22Rv1 (cell line): ENCODE measurements around the gene GAGE12H.
"Not testable (repeated sequence)": the region's sequence is repeated elsewhere in the genome, so short reads cannot be mapped to it uniquely, and the experiment has no call there.

Source experiments
- ZFX ChIP-seq: fragments of 450-650 bp; IDR thresholded peaks from 2 replicates; pipeline ENCODE4 v1.6.1; 2017; ENCODE audit warnings: antibody characterized with exemption, borderline replicate concordance
- TF ChIP-seq, protein P1 (sequence below): fragments of 450-650 bp; IDR thresholded peaks from 2 replicates; pipeline ENCODE4 v1.5.1; 2017; ENCODE audit warnings: mild to moderate bottlenecking

DNA sequence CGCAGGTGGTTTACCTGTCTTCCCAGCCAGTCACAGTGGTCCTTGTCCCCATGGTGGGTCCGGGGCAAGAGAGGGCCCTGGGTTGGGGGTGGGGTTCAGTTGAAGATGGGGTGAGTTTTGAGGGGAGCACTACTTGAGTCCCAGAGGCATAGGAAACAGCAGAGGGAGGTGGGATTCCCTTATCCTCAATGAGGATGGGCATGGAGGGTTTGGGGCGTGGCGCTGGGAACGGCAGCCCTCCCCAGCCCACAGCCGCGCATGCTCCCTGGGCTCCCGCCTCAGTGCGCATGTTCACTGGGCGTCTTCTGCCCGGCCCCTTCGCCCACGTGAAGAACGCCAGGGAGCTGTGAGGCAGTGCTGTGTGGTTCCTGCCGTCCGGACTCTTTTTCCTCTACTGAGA is at the start of gene GAGE12H:
- TF ChIP-seq, protein P1, sequence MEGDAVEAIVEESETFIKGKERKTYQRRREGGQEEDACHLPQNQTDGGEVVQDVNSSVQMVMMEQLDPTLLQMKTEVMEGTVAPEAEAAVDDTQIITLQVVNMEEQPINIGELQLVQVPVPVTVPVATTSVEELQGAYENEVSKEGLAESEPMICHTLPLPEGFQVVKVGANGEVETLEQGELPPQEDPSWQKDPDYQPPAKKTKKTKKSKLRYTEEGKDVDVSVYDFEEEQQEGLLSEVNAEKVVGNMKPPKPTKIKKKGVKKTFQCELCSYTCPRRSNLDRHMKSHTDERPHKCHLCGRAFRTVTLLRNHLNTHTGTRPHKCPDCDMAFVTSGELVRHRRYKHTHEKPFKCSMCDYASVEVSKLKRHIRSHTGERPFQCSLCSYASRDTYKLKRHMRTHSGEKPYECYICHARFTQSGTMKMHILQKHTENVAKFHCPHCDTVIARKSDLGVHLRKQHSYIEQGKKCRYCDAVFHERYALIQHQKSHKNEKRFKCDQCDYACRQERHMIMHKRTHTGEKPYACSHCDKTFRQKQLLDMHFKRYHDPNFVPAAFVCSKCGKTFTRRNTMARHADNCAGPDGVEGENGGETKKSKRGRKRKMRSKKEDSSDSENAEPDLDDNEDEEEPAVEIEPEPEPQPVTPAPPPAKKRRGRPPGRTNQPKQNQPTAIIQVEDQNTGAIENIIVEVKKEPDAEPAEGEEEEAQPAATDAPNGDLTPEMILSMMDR, result not testable (repeated sequence)
- not testable (repeated sequence) for TF ChIP-seq ZFX
